Measurements from ENCODE around the gene SHISA2.

Gene SHISA2

GRCh38 chr13:26047040-26047439 lies 4.8 kb downstream of the SHISA2 start:
- H3K4me3 ChIP-seq (ENCODE audit: low read length): no peak overlapping the region
- H3K79me2 ChIP-seq (ENCODE audit: low read length): no peaks in the 10 kb centered on the region
- TF ChIP-seq, protein P1, sequence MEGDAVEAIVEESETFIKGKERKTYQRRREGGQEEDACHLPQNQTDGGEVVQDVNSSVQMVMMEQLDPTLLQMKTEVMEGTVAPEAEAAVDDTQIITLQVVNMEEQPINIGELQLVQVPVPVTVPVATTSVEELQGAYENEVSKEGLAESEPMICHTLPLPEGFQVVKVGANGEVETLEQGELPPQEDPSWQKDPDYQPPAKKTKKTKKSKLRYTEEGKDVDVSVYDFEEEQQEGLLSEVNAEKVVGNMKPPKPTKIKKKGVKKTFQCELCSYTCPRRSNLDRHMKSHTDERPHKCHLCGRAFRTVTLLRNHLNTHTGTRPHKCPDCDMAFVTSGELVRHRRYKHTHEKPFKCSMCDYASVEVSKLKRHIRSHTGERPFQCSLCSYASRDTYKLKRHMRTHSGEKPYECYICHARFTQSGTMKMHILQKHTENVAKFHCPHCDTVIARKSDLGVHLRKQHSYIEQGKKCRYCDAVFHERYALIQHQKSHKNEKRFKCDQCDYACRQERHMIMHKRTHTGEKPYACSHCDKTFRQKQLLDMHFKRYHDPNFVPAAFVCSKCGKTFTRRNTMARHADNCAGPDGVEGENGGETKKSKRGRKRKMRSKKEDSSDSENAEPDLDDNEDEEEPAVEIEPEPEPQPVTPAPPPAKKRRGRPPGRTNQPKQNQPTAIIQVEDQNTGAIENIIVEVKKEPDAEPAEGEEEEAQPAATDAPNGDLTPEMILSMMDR (IDR thresholded peaks at IDR 0.05; ENCODE audit: low read length): no peak
- no peak for TF ChIP-seq EZH2 (optimal IDR thresholded peaks at IDR 0.05; ENCODE audit: low read depth, low read length)
- no peak for TF ChIP-seq EZH2phosphoT487 (IDR thresholded peaks at IDR 0.05; ENCODE audit: low read length)
- no peak overlapping the region for H3K9ac ChIP-seq (ENCODE audit: low read length)
- no peaks in the 10 kb centered on the region for H3K9me3 ChIP-seq (replicated peaks; ENCODE audit: insufficient read depth, low read length)
- no peaks in the 10 kb centered on the region for H3K27me3 ChIP-seq (replicated peaks; ENCODE audit: insufficient read depth, low read length)
- H3K36me3 ChIP-seq (replicated peaks; ENCODE audit: insufficient read depth, low read length): no peaks in the 10 kb centered on the region
- H3K27ac ChIP-seq (ENCODE audit: low read length): no peak overlapping the region
- H3F3A ChIP-seq (ENCODE audit: insufficient read depth, low read length): no peaks in the 10 kb centered on the region
- no peaks in the 10 kb centered on the region for H4K20me1 ChIP-seq (ENCODE audit: insufficient read depth, low read length)
- H3K4me1 ChIP-seq (ENCODE audit: low read length): no peaks in the 10 kb centered on the region
- no peak overlapping the region for H2AFZ ChIP-seq (ENCODE audit: low read length)
- no peak overlapping the region for H3K4me2 ChIP-seq (ENCODE audit: low read depth, low read length)
- no peaks in the 10 kb centered on the region for H3K9me2 ChIP-seq (replicated peaks; ENCODE audit: insufficient read depth, low read length)
- DNase-seq: no peak

DNA sequence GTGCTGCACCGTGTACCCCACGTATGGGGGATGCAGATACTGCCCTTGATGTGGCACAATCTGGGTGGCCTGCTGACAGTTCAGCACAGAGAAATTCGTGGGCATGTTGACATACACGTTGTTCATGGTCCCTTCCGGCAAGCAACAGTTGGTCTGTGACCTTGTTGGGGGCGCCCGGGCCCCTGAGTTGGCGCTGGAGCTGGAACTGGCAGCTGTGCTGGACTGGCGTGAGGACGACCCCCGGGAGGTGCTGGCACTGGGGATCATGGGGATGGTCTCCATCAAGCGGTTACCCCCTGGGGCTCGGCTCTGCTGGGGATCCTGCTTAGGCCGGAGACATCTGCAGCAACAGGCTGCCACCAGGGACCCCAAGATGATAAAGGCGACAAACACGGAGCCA lies 5.2 kb downstream of the SHISA2 start:
- TF ChIP-seq EZH2phosphoT487 (IDR thresholded peaks at IDR 0.05; ENCODE audit: low read length) (no peak), EZH2 (optimal IDR thresholded peaks at IDR 0.05; ENCODE audit: low read depth, low read length) (no peak)
- TF ChIP-seq, protein P1 (IDR thresholded peaks at IDR 0.05; ENCODE audit: low read length): no peak
- no peaks in the 10 kb centered on the region for H3K36me3 ChIP-seq (replicated peaks; ENCODE audit: insufficient read depth, low read length)
- no peak overlapping the region for H3K4me2 ChIP-seq (ENCODE audit: low read depth, low read length)
- no peaks in the 10 kb centered on the region for H3K9me3 ChIP-seq (replicated peaks; ENCODE audit: insufficient read depth, low read length)
- H3K9me2 ChIP-seq (replicated peaks; ENCODE audit: insufficient read depth, low read length): no peaks in the 10 kb centered on the region
- no peaks in the 10 kb centered on the region for H3K79me2 ChIP-seq (ENCODE audit: low read length)
- no peaks in the 10 kb centered on the region for H3K4me1 ChIP-seq (ENCODE audit: low read length)
- no peaks in the 10 kb centered on the region for H4K20me1 ChIP-seq (ENCODE audit: insufficient read depth, low read length)
- no peak overlapping the region for H2AFZ ChIP-seq (ENCODE audit: low read length)
- no peak overlapping the region for H3K4me3 ChIP-seq (ENCODE audit: low read length)
- no peaks in the 10 kb centered on the region for H3F3A ChIP-seq (ENCODE audit: insufficient read depth, low read length)
- H3K27me3 ChIP-seq (replicated peaks; ENCODE audit: insufficient read depth, low read length): no peaks in the 10 kb centered on the region
- no peak for DNase-seq
- H3K27ac ChIP-seq (ENCODE audit: low read length): no peak overlapping the region
- H3K9ac ChIP-seq (ENCODE audit: low read length): no peak overlapping the region

GRCh38 chr13:26045142-26045541 lies 6.7 kb downstream of the SHISA2 start:
- H3K4me1 ChIP-seq (ENCODE audit: low read length): no peaks in the 10 kb centered on the region
- DNase-seq: no peak
- H3K4me2 ChIP-seq (ENCODE audit: low read depth, low read length): no peak overlapping the region
- H3K9me2 ChIP-seq (replicated peaks; ENCODE audit: insufficient read depth, low read length): no peaks in the 10 kb centered on the region
- H2AFZ ChIP-seq (ENCODE audit: low read length): no peak overlapping the region
- no peak for TF ChIP-seq EZH2 (optimal IDR thresholded peaks at IDR 0.05; ENCODE audit: low read depth, low read length)
- TF ChIP-seq, protein P1 (IDR thresholded peaks at IDR 0.05; ENCODE audit: low read length): no peak
- TF ChIP-seq EZH2phosphoT487 (IDR thresholded peaks at IDR 0.05; ENCODE audit: low read length): no peak
- no peaks in the 10 kb centered on the region for H3K79me2 ChIP-seq (ENCODE audit: low read length)
- no peaks in the 10 kb centered on the region for H4K20me1 ChIP-seq (ENCODE audit: insufficient read depth, low read length)
- no peak overlapping the region for H3K27ac ChIP-seq (ENCODE audit: low read length)
- no peak overlapping the region for H3K9ac ChIP-seq (ENCODE audit: low read length)
- no peaks in the 10 kb centered on the region for H3F3A ChIP-seq (ENCODE audit: insufficient read depth, low read length)
- no peak overlapping the region for H3K4me3 ChIP-seq (ENCODE audit: low read length)
- H3K9me3 ChIP-seq (replicated peaks; ENCODE audit: insufficient read depth, low read length): no peaks in the 10 kb centered on the region
- H3K27me3 ChIP-seq (replicated peaks; ENCODE audit: insufficient read depth, low read length): no peaks in the 10 kb centered on the region
- H3K36me3 ChIP-seq (replicated peaks; ENCODE audit: insufficient read depth, low read length): no peaks in the 10 kb centered on the region
